ENCODE results near the gene PON1.

PON1 gene

GRCh38 chr7:95322854-95323253 is 1.5 kb downstream of the PON1 start:
- Mint-ChIP-seq H3K36me3 (no peaks in the 10 kb centered on the region), H3K9me3 (no peaks in the 10 kb centered on the region), H3K4me1 (peaks cover 3% of the 10 kb centered on the region), H3K27me3 (peaks cover 5% of the 10 kb centered on the region), H3K4me3 (no peak overlapping the region), H3K27ac (no peak overlapping the region)

GRCh38 chr7:95322396-95322795 is 1.9 kb downstream of the PON1 start:
- H3K27ac Mint-ChIP-seq, result no peak overlapping the region
- H3K9me3 Mint-ChIP-seq, result no peaks in the 10 kb centered on the region
- H3K4me1 Mint-ChIP-seq, result peaks cover 3% of the 10 kb centered on the region
- peaks cover 5% of the 10 kb centered on the region for H3K27me3 Mint-ChIP-seq
- H3K36me3 Mint-ChIP-seq, result no peaks in the 10 kb centered on the region
- H3K4me3 Mint-ChIP-seq, result no peak overlapping the region

GRCh38 chr7:95321720-95322119 is 2.6 kb downstream of the PON1 start:
- H3K27me3 Mint-ChIP-seq, result peaks cover 5% of the 10 kb centered on the region
- no peaks in the 10 kb centered on the region for H3K9me3 Mint-ChIP-seq
- H3K36me3 Mint-ChIP-seq, result no peaks in the 10 kb centered on the region
- H3K4me1 Mint-ChIP-seq, result peaks cover 3% of the 10 kb centered on the region
- no peak overlapping the region for H3K27ac Mint-ChIP-seq
- H3K4me3 Mint-ChIP-seq, result no peak overlapping the region

GRCh38 chr7:95320651-95321050 is 3.7 kb downstream of the PON1 start:
- Mint-ChIP-seq H3K36me3 (no peaks in the 10 kb centered on the region), H3K4me3 (no peak overlapping the region), H3K4me1 (peaks cover 3% of the 10 kb centered on the region), H3K27me3 (peaks cover 3% of the 10 kb centered on the region), H3K9me3 (no peaks in the 10 kb centered on the region), H3K27ac (no peak overlapping the region)

- no peak overlapping the region for H3K4me3 Mint-ChIP-seq
- no peak overlapping the region for H3K27ac Mint-ChIP-seq
Measured at GRCh38 chr7:95319570-95319969, 4.8 kb downstream of the PON1 start.

GRCh38 chr7:95318501-95319100 is 5.7 kb downstream of the PON1 start:
- H3K36me3 Mint-ChIP-seq, result no peaks in the 10 kb centered on the region
- H3K4me1 Mint-ChIP-seq, result no peaks in the 10 kb centered on the region
- peaks cover 1% of the 10 kb centered on the region for H3K27me3 Mint-ChIP-seq
- no peak overlapping the region for H3K27ac Mint-ChIP-seq
- no peak overlapping the region for H3K4me3 Mint-ChIP-seq
- H3K9me3 Mint-ChIP-seq, result no peaks in the 10 kb centered on the region

More at GRCh38 chr7:95319570-95319969, 4.8 kb downstream of the PON1 start:
- Mint-ChIP-seq H3K36me3 (no peaks in the 10 kb centered on the region), H3K27me3 (no peaks in the 10 kb centered on the region), H3K4me1 (no peaks in the 10 kb centered on the region), H3K9me3 (no peaks in the 10 kb centered on the region)

GRCh38 chr7:95317966-95318365 is 6.4 kb downstream of the PON1 start:
- no peaks in the 10 kb centered on the region for H3K4me1 Mint-ChIP-seq
- H3K27me3 Mint-ChIP-seq, result peaks cover 1% of the 10 kb centered on the region
- no peak overlapping the region for H3K27ac Mint-ChIP-seq
- no peaks in the 10 kb centered on the region for H3K36me3 Mint-ChIP-seq
- H3K4me3 Mint-ChIP-seq, result no peak overlapping the region
- no peaks in the 10 kb centered on the region for H3K9me3 Mint-ChIP-seq

GRCh38 chr7:95317546-95317945 is 6.8 kb downstream of the PON1 start:
- no peak overlapping the region for H3K4me3 Mint-ChIP-seq
- H3K27ac Mint-ChIP-seq, result no peak overlapping the region
- peaks cover 1% of the 10 kb centered on the region for H3K27me3 Mint-ChIP-seq
- H3K36me3 Mint-ChIP-seq, result no peaks in the 10 kb centered on the region
- no peaks in the 10 kb centered on the region for H3K4me1 Mint-ChIP-seq
- H3K9me3 Mint-ChIP-seq, result no peaks in the 10 kb centered on the region

- Mint-ChIP-seq H3K27me3 (peaks cover 1% of the 10 kb centered on the region), H3K4me3 (no peak overlapping the region), H3K36me3 (no peaks in the 10 kb centered on the region), H3K27ac (no peak overlapping the region), H3K9me3 (no peaks in the 10 kb centered on the region), H3K4me1 (no peaks in the 10 kb centered on the region)
Measured at GRCh38 chr7:95316588-95316987, 7.7 kb downstream of the PON1 start.

- no peak overlapping the region for H3K4me3 Mint-ChIP-seq
- no peaks in the 10 kb centered on the region for H3K36me3 Mint-ChIP-seq
- H3K27me3 Mint-ChIP-seq, result peaks cover 4% of the 10 kb centered on the region
- no peaks in the 10 kb centered on the region for H3K4me1 Mint-ChIP-seq
- H3K9me3 Mint-ChIP-seq, result no peaks in the 10 kb centered on the region
- no peak overlapping the region for H3K27ac Mint-ChIP-seq
Measured at GRCh38 chr7:95312561-95312960, 11.8 kb downstream of the PON1 start.

GRCh38 chr7:95311389-95311788 is 12.9 kb downstream of the PON1 start:
- Mint-ChIP-seq H3K9me3 (no peaks in the 10 kb centered on the region), H3K4me1 (no peaks in the 10 kb centered on the region), H3K27ac (no peak overlapping the region), H3K36me3 (no peaks in the 10 kb centered on the region), H3K4me3 (no peak overlapping the region), H3K27me3 (peaks cover 4% of the 10 kb centered on the region)

- H3K27me3 Mint-ChIP-seq, result peaks cover 4% of the 10 kb centered on the region
- H3K4me1 Mint-ChIP-seq, result no peaks in the 10 kb centered on the region
Measured at GRCh38 chr7:95309951-95310350, 14.4 kb downstream of the PON1 start.

GRCh38 chr7:95304990-95305389 is 19.3 kb downstream of the PON1 start:
- Mint-ChIP-seq H3K27me3 (no peaks in the 10 kb centered on the region), H3K36me3 (no peaks in the 10 kb centered on the region), H3K9me3 (no peaks in the 10 kb centered on the region), H3K4me1 (no peaks in the 10 kb centered on the region), H3K4me3 (no peak overlapping the region), H3K27ac (no peak overlapping the region)

More at GRCh38 chr7:95309951-95310350, 14.4 kb downstream of the PON1 start:
- no peaks in the 10 kb centered on the region for H3K36me3 Mint-ChIP-seq
- H3K4me3 Mint-ChIP-seq, result no peak overlapping the region
- no peak overlapping the region for H3K27ac Mint-ChIP-seq
- H3K9me3 Mint-ChIP-seq, result no peaks in the 10 kb centered on the region

GRCh38 chr7:95303013-95303905 is 21.1 kb downstream of the PON1 start:
- Mint-ChIP-seq H3K4me3 (no peak overlapping the region), H3K4me1 (no peaks in the 10 kb centered on the region), H3K27me3 (peaks cover 3% of the 10 kb centered on the region), H3K36me3 (no peaks in the 10 kb centered on the region), H3K27ac (no peak overlapping the region), H3K9me3 (no peaks in the 10 kb centered on the region)

- Mint-ChIP-seq H3K9me3 (no peaks in the 10 kb centered on the region), H3K4me3 (no peak overlapping the region), H3K27ac (no peak overlapping the region), H3K27me3 (peaks cover 3% of the 10 kb centered on the region), H3K36me3 (no peaks in the 10 kb centered on the region), H3K4me1 (no peaks in the 10 kb centered on the region)
Measured at GRCh38 chr7:95298091-95298490, 26.2 kb downstream of the PON1 start.

- Mint-ChIP-seq H3K9me3 (no peaks in the 10 kb centered on the region), H3K27ac (no peak overlapping the region), H3K36me3 (no peaks in the 10 kb centered on the region), H3K27me3 (peaks cover 3% of the 10 kb centered on the region), H3K4me3 (no peak overlapping the region), H3K4me1 (no peaks in the 10 kb centered on the region)
Measured at GRCh38 chr7:95297041-95297440, 27.3 kb downstream of the PON1 start.

Measured in activated naive CD4-positive, alpha-beta T cell treated with anti-CD3 and anti-CD28 coated beads, Interleukin-2, amount 50 U/mL, for 24 hours (primary cell).